ENCODE results near the gene NLGN1.

DNA sequence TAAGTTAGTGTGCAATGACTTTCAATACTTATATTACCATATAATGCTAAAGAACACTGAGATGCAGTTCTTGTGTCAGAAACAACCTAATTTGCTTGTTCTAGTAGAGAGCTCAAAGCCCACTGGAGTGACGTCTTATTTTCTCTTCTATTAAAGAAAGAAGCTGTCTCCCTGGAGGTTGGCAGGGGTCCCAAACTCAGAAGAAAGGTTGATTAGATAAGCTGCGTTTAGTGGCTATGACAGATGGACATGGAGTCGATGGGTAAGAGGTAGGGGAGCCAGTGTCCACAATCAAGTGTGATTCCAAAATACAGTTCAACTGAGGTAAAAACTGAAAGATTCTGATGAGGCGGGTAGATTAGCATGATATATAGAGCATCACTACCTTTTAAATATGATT, 363.6 kb downstream of the NLGN1 start:
- TF ChIP-seq, protein P1, sequence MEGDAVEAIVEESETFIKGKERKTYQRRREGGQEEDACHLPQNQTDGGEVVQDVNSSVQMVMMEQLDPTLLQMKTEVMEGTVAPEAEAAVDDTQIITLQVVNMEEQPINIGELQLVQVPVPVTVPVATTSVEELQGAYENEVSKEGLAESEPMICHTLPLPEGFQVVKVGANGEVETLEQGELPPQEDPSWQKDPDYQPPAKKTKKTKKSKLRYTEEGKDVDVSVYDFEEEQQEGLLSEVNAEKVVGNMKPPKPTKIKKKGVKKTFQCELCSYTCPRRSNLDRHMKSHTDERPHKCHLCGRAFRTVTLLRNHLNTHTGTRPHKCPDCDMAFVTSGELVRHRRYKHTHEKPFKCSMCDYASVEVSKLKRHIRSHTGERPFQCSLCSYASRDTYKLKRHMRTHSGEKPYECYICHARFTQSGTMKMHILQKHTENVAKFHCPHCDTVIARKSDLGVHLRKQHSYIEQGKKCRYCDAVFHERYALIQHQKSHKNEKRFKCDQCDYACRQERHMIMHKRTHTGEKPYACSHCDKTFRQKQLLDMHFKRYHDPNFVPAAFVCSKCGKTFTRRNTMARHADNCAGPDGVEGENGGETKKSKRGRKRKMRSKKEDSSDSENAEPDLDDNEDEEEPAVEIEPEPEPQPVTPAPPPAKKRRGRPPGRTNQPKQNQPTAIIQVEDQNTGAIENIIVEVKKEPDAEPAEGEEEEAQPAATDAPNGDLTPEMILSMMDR (IDR thresholded peaks at IDR 0.05): no peak
- TF ChIP-seq POLR2A (IDR thresholded peaks at IDR 0.05): no peak
- TF ChIP-seq POLR2AphosphoS5 (IDR thresholded peaks at IDR 0.05): no peak
